Activated CD8-positive, alpha-beta memory T cell treated with anti-CD3 and anti-CD28 coated beads, Interleukin-2, amount 10 ng/mL, durations not matched to agents 7 days and 5 days (primary cell): Measurements from ENCODE around the gene TRIM24. TPM values are rescaled to one million over a fixed set of nuclear protein-coding genes. Genes with fewer than 3 reads are reported as not detected.
"Not testable (repeated sequence)": the region's sequence is repeated elsewhere in the genome, so short reads cannot be mapped to it uniquely, and the experiment has no call there.

ENCODE experiments used
- ATAC-seq: fragments of 150-1000 bp; cut with Tn5 transposase; one replicate; pipeline ENCODE4 v1.10.0; 2021; ENCODE audit warnings: moderate library complexity
- CTCF ChIA-PET: fragments of 350-600 bp; sonication (Branson Sonifier 250); formaldehyde crosslinking; loops from one replicate; lab custom pipeline; 2021; ENCODE audit warnings: antibody characterized with exemption; lab: Charles Lee
- DNase-seq: peaks from one replicate; pipeline ENCODE4 v3.0.0-alpha.2; 2020
- H3K27ac Mint-ChIP-seq: one replicate; pipeline ENCODE4 v1.8.0; 2021; ENCODE audit warnings: mild to moderate bottlenecking, mixed read lengths
- H3K27me3 Mint-ChIP-seq: one replicate; pipeline ENCODE4 v1.8.0; 2021; ENCODE audit warnings: mixed read lengths
- H3K36me3 Mint-ChIP-seq: one replicate; pipeline ENCODE4 v1.8.0; 2021; ENCODE audit warnings: mild to moderate bottlenecking, mixed read lengths
- H3K4me1 Mint-ChIP-seq: one replicate; pipeline ENCODE4 v1.8.0; 2021; ENCODE audit warnings: mixed read lengths
- H3K4me3 Mint-ChIP-seq: one replicate; pipeline ENCODE4 v1.8.0; 2021; ENCODE audit warnings: mild to moderate bottlenecking, moderate library complexity, mixed read lengths
- H3K9me3 Mint-ChIP-seq: one replicate; pipeline ENCODE4 v1.8.0; 2022; ENCODE audit warnings: low read depth, mixed read lengths
- total RNA-seq, 2 experiments: library from RNA; stranded (reverse); gene quantifications; one replicate each; pipeline ENCODE4 v1.2.3, GENCODE V29; 2021

Gene TRIM24
- total RNA-seq, 2 experiments from 2014 or later: 17.7 to 20.2 TPM

- DNase-seq (no peak), ATAC-seq (no peak)
- no peak overlapping the region for H3K4me3 Mint-ChIP-seq
- peaks cover 13% of the 10 kb centered on the region for H3K9me3 Mint-ChIP-seq
- no peaks in the 10 kb centered on the region for H3K27me3 Mint-ChIP-seq
- peaks cover 67% of the 10 kb centered on the region for H3K36me3 Mint-ChIP-seq
- no peak overlapping the region for H3K27ac Mint-ChIP-seq
- no peaks in the 10 kb centered on the region for H3K4me1 Mint-ChIP-seq
- CTCF ChIA-PET: no interaction called here
These were observed 53.3 kb downstream of the TRIM24 start for GRCh38 chr7:138513344-138513871.

DNA sequence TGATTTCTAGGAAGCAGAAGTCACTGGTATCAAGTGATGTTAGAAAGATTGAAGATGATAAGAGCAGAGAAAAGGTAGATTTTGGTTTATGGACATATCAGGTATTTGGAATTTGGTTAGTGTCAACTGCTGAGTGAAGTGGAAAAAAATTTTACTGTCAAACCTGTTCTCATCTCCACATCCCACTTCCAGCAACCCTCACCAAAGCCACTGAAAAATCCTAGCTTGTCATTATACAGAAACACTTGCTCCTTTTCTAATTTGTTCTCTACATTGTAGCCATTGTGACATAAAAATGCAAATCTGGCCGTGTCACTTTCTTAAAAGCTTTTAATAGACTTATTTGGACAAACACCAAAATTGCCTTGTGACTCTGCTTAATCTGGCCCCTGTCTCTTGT is 54.0 kb downstream of the TRIM24 start:
- Mint-ChIP-seq H3K4me1 (no peaks in the 10 kb centered on the region), H3K4me3 (no peak overlapping the region), H3K27ac (no peak overlapping the region), H3K36me3 (peaks cover 69% of the 10 kb centered on the region), H3K27me3 (no peaks in the 10 kb centered on the region), H3K9me3 (peaks cover 13% of the 10 kb centered on the region)
- DNase-seq (no peak), ATAC-seq (no peak)
- CTCF ChIA-PET: no interaction called here

- Mint-ChIP-seq H3K4me3 (no peak overlapping the region), H3K27ac (no peak overlapping the region), H3K36me3 (peaks cover 74% of the 10 kb centered on the region), H3K27me3 (no peaks in the 10 kb centered on the region), H3K4me1 (no peaks in the 10 kb centered on the region), H3K9me3 (peaks cover 16% of the 10 kb centered on the region)
- CTCF ChIA-PET: no interaction called here
- DNase-seq: no peak
- ATAC-seq: no peak
These were observed 55.0 kb downstream of the TRIM24 start for GRCh38 chr7:138515001-138515528.

- Mint-ChIP-seq H3K4me1 (no peaks in the 10 kb centered on the region), H3K36me3 (peaks cover 60% of the 10 kb centered on the region), H3K27ac (no peak overlapping the region), H3K4me3 (no peak overlapping the region), H3K9me3 (peaks cover 6% of the 10 kb centered on the region), H3K27me3 (no peaks in the 10 kb centered on the region)
- CTCF ChIA-PET: no interaction called here
- no peak for ATAC-seq
- DNase-seq: no peak
These were observed 59.2 kb downstream of the TRIM24 start for GRCh38 chr7:138519061-138519798.

DNA sequence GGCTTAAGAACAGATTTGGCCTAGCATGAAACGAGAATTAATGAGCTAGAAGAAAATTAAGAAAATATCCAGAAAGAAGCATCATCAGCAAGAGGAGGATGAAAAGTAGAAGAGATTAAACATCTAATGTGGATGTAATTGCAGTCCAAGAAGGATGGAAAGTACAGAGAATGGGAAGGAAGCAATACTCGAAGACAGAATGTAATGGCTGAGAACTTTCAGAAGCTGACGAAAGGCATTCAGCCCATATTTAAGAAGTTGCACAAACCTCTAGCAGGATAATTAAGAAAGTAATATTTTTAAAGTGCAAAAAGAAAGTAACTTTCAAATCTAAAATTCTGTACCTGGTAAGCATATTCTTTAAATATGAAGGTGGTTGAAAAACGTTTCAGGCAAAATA is 60.7 kb downstream of the TRIM24 start:
- DNase-seq: no peak
- H3K27me3 Mint-ChIP-seq: no peaks in the 10 kb centered on the region
- peaks cover 59% of the 10 kb centered on the region for H3K36me3 Mint-ChIP-seq
- H3K27ac Mint-ChIP-seq: no peak overlapping the region
- H3K4me3 Mint-ChIP-seq: no peak overlapping the region
- CTCF ChIA-PET: no interaction called here
- H3K4me1 Mint-ChIP-seq: no peaks in the 10 kb centered on the region
- peaks cover 8% of the 10 kb centered on the region for H3K9me3 Mint-ChIP-seq
- no peak for ATAC-seq

DNA sequence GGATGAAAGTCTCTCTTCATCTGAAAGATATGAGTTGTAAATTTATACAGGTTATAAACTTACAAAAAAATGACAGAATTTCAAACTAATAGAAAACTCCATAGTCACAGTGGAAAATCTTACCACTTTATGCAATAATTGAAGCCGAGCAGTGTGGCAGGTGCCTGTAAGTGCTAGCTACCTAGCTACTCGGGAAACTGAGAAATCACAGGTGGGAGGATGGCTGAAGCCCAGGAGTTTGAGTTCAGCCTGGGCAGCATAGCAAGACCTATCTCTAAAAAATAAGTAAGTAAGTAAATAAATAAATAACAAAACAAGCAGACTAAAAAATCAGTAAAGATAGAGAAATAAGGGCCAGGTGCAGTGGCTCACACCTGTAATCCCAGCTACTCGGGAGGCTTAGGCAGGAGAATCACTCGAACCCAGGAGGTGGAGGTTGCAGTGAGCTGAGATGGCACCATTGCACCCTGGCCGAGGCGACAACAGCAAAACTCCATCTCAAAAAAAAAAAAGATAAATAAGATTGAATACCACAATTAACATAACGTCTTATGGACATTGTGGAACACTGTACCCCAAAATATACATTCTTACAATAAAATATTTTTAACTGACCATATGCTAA is 61.9 kb downstream of the TRIM24 start:
- DNase-seq: no peak

DNA sequence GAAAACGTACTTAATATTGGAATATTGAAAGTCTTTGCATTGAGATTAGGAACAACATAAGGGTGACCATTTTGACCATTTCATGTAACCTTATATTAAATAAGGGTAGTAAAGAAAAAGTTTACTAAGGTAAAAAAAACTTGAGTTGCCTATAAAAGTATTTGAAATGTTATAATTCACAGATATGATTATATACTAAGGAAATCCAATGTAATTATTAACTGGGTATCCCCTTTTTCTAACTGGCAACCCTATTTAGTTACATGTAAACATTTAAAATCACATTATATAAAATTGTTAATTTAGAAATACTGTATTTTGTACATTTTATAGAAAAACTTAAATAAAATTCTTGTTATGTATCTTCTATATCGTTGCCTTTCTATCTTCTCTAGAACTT is 64.2 kb downstream of the TRIM24 start:
- Mint-ChIP-seq H3K27me3 (no peaks in the 10 kb centered on the region), H3K27ac (no peak overlapping the region), H3K36me3 (peaks cover 66% of the 10 kb centered on the region), H3K4me1 (no peaks in the 10 kb centered on the region), H3K4me3 (no peak overlapping the region), H3K9me3 (peaks cover 21% of the 10 kb centered on the region)
- ATAC-seq (no peak), DNase-seq (no peak)
- CTCF ChIA-PET: no interaction called here

More for the DNA sequence above, 61.9 kb downstream of the TRIM24 start:
- Mint-ChIP-seq H3K36me3 (peaks cover 62% of the 10 kb centered on the region), H3K27me3 (no peaks in the 10 kb centered on the region), H3K4me3 (no peak overlapping the region), H3K27ac (no peak overlapping the region), H3K9me3 (peaks cover 12% of the 10 kb centered on the region), H3K4me1 (no peaks in the 10 kb centered on the region)
- ATAC-seq: no peak
- CTCF ChIA-PET: no interaction called here

DNA sequence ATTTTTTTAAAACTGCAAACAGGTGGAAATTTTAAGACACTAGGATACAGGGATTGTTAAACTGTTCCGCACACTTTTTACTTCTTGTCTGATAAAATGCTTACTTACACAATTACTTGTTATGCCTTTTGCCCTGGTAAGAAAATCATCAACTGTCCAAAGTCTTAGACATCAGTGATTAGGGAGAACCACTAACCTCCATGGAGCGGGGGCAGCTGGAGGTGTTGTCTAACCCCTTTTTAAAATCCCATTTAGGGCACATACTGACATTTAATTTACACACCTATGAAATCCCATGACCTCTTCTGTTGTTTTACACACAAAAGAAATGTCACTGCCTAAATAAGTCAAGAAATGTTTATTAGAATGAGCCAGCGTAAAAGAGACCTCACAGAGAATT is 65.7 kb downstream of the TRIM24 start:
- no peak overlapping the region for H3K27ac Mint-ChIP-seq
- CTCF ChIA-PET: no interaction called here
- no peak for DNase-seq
- H3K9me3 Mint-ChIP-seq: peaks cover 18% of the 10 kb centered on the region
- no peaks in the 10 kb centered on the region for H3K4me1 Mint-ChIP-seq
- H3K36me3 Mint-ChIP-seq: peaks cover 61% of the 10 kb centered on the region
- ATAC-seq: no peak
- no peak overlapping the region for H3K4me3 Mint-ChIP-seq
- H3K27me3 Mint-ChIP-seq: no peaks in the 10 kb centered on the region

DNA sequence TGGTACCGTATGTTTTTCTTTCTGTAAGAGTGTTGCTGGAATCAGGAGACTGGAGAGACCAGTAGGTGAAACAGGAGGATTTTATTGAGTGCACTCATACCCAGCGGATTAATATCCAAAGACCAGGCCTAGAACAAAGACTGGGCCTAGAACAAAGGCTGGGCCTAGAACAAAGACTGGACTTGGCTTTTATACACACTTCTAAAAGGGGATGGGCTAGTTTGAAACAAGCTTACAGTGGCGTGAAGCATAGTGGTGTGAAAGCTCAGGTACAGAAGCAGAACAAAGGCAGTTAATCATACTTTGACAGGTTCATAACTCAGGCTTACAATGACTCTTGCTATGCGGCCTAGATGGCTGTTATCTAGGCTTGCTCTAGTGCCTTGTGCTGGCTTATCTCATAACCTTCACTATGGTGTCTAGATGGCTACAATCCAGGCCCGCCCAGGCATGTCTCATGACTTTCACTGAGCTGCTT is 67.7 kb downstream of the TRIM24 start:
- no peak for DNase-seq
- no peaks in the 10 kb centered on the region for H3K4me1 Mint-ChIP-seq
- CTCF ChIA-PET: no interaction called here

GRCh38 chr7:138536833-138537232 is 76.8 kb downstream of the TRIM24 start:
- H3K36me3 Mint-ChIP-seq: peaks cover 73% of the 10 kb centered on the region
- H3K27ac Mint-ChIP-seq, H3K27me3 Mint-ChIP-seq, ATAC-seq, CTCF ChIA-PET, H3K4me1 Mint-ChIP-seq, H3K4me3 Mint-ChIP-seq, H3K9me3 Mint-ChIP-seq, DNase-seq: not testable (repeated sequence)

More for the DNA sequence above, 67.7 kb downstream of the TRIM24 start:
- Mint-ChIP-seq H3K27ac (no peak overlapping the region), H3K4me3 (no peak overlapping the region), H3K9me3 (peaks cover 18% of the 10 kb centered on the region), H3K27me3 (no peaks in the 10 kb centered on the region), H3K36me3 (peaks cover 65% of the 10 kb centered on the region)
- ATAC-seq: no peak

GRCh38 chr7:138538518-138538917 is 78.5 kb downstream of the TRIM24 start:
- ATAC-seq (no peak), DNase-seq (no peak)
- Mint-ChIP-seq H3K27ac (no peak overlapping the region), H3K27me3 (no peaks in the 10 kb centered on the region), H3K9me3 (peaks cover 2% of the 10 kb centered on the region), H3K4me3 (no peak overlapping the region), H3K36me3 (peaks cover 68% of the 10 kb centered on the region), H3K4me1 (peaks cover 13% of the 10 kb centered on the region)
- CTCF ChIA-PET: no interaction called here

DNA sequence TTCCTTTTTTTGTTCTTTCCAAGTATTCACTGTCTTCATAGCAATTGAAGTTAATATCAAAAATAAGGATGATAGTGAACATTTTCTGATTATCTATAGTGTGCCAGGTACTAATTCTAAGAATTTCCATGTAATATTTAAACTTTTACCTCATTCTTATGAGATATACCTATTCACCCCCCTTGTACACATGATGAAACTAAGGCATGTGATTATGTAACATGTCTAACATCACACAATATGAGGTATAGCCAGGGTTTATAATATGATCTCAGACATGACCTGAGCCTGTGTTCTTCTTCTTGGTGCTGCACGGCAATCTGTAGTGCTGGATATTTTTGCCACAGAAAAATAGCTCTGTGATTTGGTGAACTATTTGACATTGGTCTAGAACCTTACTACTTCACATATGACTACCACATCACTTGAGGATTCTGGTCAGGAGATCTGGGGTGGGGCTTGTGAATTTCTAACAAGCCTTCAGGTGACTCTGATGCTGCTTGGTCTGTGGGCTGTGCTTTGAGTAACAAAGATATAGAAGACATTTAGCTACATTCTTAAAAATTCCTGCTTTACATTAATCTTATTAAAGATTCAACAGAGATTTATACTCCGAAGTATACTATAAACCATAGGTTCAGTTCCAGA is 79.1 kb downstream of the TRIM24 start:
- Mint-ChIP-seq H3K36me3 (peaks cover 68% of the 10 kb centered on the region), H3K27ac (no peak overlapping the region), H3K4me3 (no peak overlapping the region), H3K27me3 (no peaks in the 10 kb centered on the region), H3K4me1 (peaks cover 13% of the 10 kb centered on the region), H3K9me3 (peaks cover 2% of the 10 kb centered on the region)
- no peak for DNase-seq
- CTCF ChIA-PET: no interaction called here
- no peak for ATAC-seq

DNA sequence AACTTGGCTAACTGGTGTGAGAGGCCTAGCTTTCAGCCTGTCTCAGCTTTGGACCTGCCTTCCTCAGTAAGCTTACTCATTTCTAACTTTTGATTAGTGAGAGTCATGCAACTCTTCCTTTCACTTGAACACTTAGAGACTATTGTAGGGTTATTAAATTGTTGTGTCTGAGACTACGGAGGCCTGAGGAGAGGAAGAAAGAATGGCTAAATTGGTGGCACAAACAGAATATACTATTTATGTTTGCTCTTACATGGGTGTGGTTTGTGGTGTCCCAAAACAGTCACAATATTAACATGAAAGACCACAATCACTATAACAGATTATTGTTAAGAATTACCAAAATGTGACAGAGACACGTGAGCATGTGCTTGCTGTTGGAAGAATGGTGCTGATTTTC is 82.1 kb downstream of the TRIM24 start:
- Mint-ChIP-seq H3K36me3 (peaks cover 70% of the 10 kb centered on the region), H3K27ac (peak overlapping the region; percentile 3), H3K27me3 (no peaks in the 10 kb centered on the region), H3K4me1 (peaks cover 13% of the 10 kb centered on the region), H3K4me3 (no peak overlapping the region), H3K9me3 (peaks cover 14% of the 10 kb centered on the region)
- ATAC-seq: peak; percentile 53
- CTCF ChIA-PET: interaction anchor here (1.3 to 1.5 kb wide), 2 partner anchors 12 kb away, joined by 3 to 4 read pairs; no protein-coding TSS in a partner anchor
- DNase-seq: no peak
